ENCODE results near the gene ARRDC2. TPM values are rescaled to one million over a fixed set of nuclear protein-coding genes. Genes with fewer than 3 reads are reported as not detected.

ARRDC2 gene
- total and polyA plus RNA-seq, 9 of the 15 experiments (the other 6 are each of a cell fraction or from before 2014, with no cell fraction given) = 1.9 to 27.4 (median 15.2) TPM

- FAIRE-seq = no peak
- H3K79me2 ChIP-seq (ENCODE audit: control insufficient read depth, insufficient read depth, low read length) = no peaks in the 10 kb centered on the region
- no peaks in the 10 kb centered on the region for H3K36me3 ChIP-seq (ENCODE audit: control insufficient read depth, insufficient read depth, low read length)
- H3K4me2 ChIP-seq (ENCODE audit: insufficient read depth, low read length) = no peak overlapping the region
- no peak overlapping the region for H2AFZ ChIP-seq (ENCODE audit: low read depth, low read length)
- peaks cover 12 to 32% of the 10 kb centered on the region in 2 experiments for H3K4me1 ChIP-seq (replicated peaks in 1 of 2; ENCODE audit: control insufficient read depth in 2 of 2, insufficient read depth in 2 of 2, low read length in 2 of 2)
- H3K4me3 ChIP-seq = no peak overlapping the region
- no peaks in the 10 kb centered on the region; a peak in 1 of 5 replicates for H3K27me3 ChIP-seq (ENCODE audit: control insufficient read depth in 2 of 2, insufficient read depth in 2 of 2, low read length in 2 of 2)
- H4K20me1 ChIP-seq (replicated peaks; ENCODE audit: control insufficient read depth, insufficient read depth, low read length) = no peaks in the 10 kb centered on the region
- no peaks in the 10 kb centered on the region for H3K9me1 ChIP-seq (ENCODE audit: control insufficient read depth, insufficient read depth, low read length)
- TF ChIP-seq RCOR1 (IDR thresholded peaks at IDR 0.05; ENCODE audit: borderline replicate concordance in 1 of 2, low read depth in 2 of 2, low read length in 2 of 2) = no peak
- TF ChIP-seq HCFC1 (IDR thresholded peaks at IDR 0.05; ENCODE audit: low read depth, low read length) = no peak
- TF ChIP-seq ZNF77 (CRISPR knock-in tag; IDR thresholded peaks at IDR 0.05) = no peak
- TF ChIP-seq MEIS2 (IDR thresholded peaks at IDR 0.05; ENCODE audit: partially characterized antibody) = no peak
- TF ChIP-seq CBFA2T3 (IDR thresholded peaks at IDR 0.05) = no peak
- TF ChIP-seq ZBTB40 (IDR thresholded peaks at IDR 0.05) = no peak
- no peak for TF ChIP-seq ZBTB40 (CRISPR knock-in tag; IDR thresholded peaks at IDR 0.05)
- TF ChIP-seq DDX20 (tag; IDR thresholded peaks at IDR 0.05; ENCODE audit: low read depth) = no peak
- H3K9me3 ChIP-seq (replicated peaks; ENCODE audit: control insufficient read depth, insufficient read depth, low read depth, low read length) = no peaks in the 10 kb centered on the region
- CTCF ChIA-PET (ENCODE audit: low intra/inter-chr PET ratio) = no interaction called here
- intact Hi-C loops (cut with micrococcal nuclease) (no loop called here), in situ Hi-C loops (cut with MboI) (no loop called here)
- H3K9ac ChIP-seq (ENCODE audit: insufficient read depth in 1 of 2, low read depth in 2 of 2, low read length in 2 of 2) = no peak overlapping the region; a peak in 1 of 4 replicates
- WGBS (ENCODE audit: insufficient coverage, low coverage, missing lambda C conversion rate) = 5% methylated on average over 1 of the region's 1 CpG
- no TSS peak for BruUV-seq (replicated peaks)
- no peak for ATAC-seq
- POLR2A ChIA-PET = interaction anchor here (1.1 kb wide), 1 partner anchor 27 kb away, joined by 3 read pairs; no protein-coding TSS in a partner anchor
- DNase-seq (ENCODE audit: extremely low read depth in 1 of 4, low spot score in 3 of 4) = no peak
- H3K27ac ChIP-seq (ENCODE audit: extremely low read depth, low read depth, low read length) = no peak overlapping the region
These were observed 35.7 kb upstream of the ARRDC2 start for GRCh38 chr19:17972230-17972629.
